IMR-90 (cell line): ENCODE results near the gene RERE.

Experiments
- CTCF ChIP-seq: conservative IDR thresholded peaks from 2 replicates; pipeline ENCODE4 v1.5.1; 2012; ENCODE audit warnings: mild to moderate bottlenecking, low read depth, low read length, improper control_type of control experiment
- MXI1 ChIP-seq: IDR thresholded peaks from 2 replicates; pipeline ENCODE4 v1.6.1; 2012; ENCODE audit warnings: low read depth, mild to moderate bottlenecking, low read length, moderate library complexity, borderline replicate concordance
- POLR2A ChIP-seq: IDR thresholded peaks from 2 replicates; pipeline ENCODE4 v1.6.1; 2012; ENCODE audit warnings: mild to moderate bottlenecking, low read depth, low read length
- RAD21 ChIP-seq: IDR thresholded peaks from 2 replicates; pipeline ENCODE4 v1.6.1; 2012; ENCODE audit warnings: low read length, improper control_type of control experiment
- RFX5 ChIP-seq: IDR thresholded peaks from 2 replicates; pipeline ENCODE4 v1.8.0; 2012; ENCODE audit warnings: low read depth, mild to moderate bottlenecking, low read length, moderate library complexity

GRCh38 chr1:8752411-8752810 is 65.0 kb downstream of the RERE start:
- TF ChIP-seq RAD21 (no peak), RFX5 (no peak), CTCF (no peak), POLR2A (no peak), MXI1 (no peak)
